Lower leg skin (tissue), 3 donors: ENCODE data around the gene LRCOL1.

Experiments used
- POLR2A ChIP-seq, 2 donors: fragments of 450-650 bp; IDR thresholded peaks; one replicate each; pipeline ENCODE4 v1.6.1; 2016 to 2017; ENCODE audit warnings: antibody characterized with exemption in 2 of 2, mild to moderate bottlenecking in 1 of 2, moderate library complexity in 1 of 2
- TF ChIP-seq, protein P1 (sequence below), 3 donors: fragments of 450-650 bp; IDR thresholded peaks; one replicate each; pipeline ENCODE4 v1.5.1; 2016; ENCODE audit warnings: antibody characterized with exemption in 3 of 3, mild to moderate bottlenecking in 3 of 3, moderate library complexity in 2 of 3

DNA sequence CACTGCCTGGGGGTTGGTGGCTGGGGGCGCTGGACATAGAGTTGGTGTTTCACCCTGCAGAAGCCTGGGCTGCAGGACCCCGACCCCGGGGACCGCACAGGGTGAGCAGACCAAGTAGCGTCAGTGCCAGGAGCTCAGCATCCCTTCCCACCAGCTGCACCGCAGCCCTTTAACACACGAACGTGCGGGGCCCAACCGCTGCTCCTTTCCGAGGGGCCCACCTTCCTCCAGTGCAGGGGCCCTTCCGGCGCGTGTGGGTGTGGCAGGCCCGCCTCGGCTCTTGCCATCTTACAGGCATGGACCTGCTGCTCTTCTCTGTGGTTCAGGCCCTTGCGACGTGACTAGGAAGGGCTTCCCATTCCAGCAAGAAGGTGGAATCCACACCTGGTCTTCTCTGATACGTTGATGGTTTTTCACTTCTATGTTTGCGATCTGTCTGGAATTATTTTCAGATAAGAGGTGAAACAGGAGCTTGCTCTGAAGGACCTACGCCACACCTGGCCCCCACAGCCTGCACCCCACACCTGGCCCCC, 47.8 kb downstream of the LRCOL1 start:
- TF ChIP-seq, protein P1, sequence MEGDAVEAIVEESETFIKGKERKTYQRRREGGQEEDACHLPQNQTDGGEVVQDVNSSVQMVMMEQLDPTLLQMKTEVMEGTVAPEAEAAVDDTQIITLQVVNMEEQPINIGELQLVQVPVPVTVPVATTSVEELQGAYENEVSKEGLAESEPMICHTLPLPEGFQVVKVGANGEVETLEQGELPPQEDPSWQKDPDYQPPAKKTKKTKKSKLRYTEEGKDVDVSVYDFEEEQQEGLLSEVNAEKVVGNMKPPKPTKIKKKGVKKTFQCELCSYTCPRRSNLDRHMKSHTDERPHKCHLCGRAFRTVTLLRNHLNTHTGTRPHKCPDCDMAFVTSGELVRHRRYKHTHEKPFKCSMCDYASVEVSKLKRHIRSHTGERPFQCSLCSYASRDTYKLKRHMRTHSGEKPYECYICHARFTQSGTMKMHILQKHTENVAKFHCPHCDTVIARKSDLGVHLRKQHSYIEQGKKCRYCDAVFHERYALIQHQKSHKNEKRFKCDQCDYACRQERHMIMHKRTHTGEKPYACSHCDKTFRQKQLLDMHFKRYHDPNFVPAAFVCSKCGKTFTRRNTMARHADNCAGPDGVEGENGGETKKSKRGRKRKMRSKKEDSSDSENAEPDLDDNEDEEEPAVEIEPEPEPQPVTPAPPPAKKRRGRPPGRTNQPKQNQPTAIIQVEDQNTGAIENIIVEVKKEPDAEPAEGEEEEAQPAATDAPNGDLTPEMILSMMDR (IDR thresholded peaks at IDR 0.05) = no peak
- TF ChIP-seq POLR2A (IDR thresholded peaks at IDR 0.05) = no peak
